Heart right ventricle (tissue), 16 donors: Measurements from ENCODE around the gene BSPRY. TPM values are rescaled to one million over a fixed set of nuclear protein-coding genes. Genes with fewer than 3 reads are reported as not detected.
"Not testable (repeated sequence)": the region's sequence is repeated elsewhere in the genome, so short reads cannot be mapped to it uniquely, and the experiment has no call there.

ENCODE experiments used
- ATAC-seq, 8 donors: fragments of 200-7000 bp; cut with Tn5 transposase; one replicate each; pipeline ENCODE4 v1.9.1; 2020; ENCODE audit warnings: mild to moderate bottlenecking in 8 of 8, moderate library complexity in 8 of 8, moderate number of reproducible peaks in 1 of 8
- DNase-seq, 2 donors: peaks; one replicate each; pipeline ENCODE4 v3.0.0-alpha.2; 2020
- H3K27ac ChIP-seq, 10 donors: fragments of 200-600 bp; sonication (generic) in 2 of 10; one replicate each; pipeline versions ENCODE4 v1.5.0 to v1.8.0; 2020 to 2022; ENCODE audit warnings: mild to moderate bottlenecking in 3 of 10
- H3K27me3 ChIP-seq, 7 donors: fragments of 200-600 bp; one replicate each; pipeline ENCODE4 v1.8.0; 2021 to 2022; ENCODE audit warnings: mild to moderate bottlenecking in 2 of 7
- H3K36me3 ChIP-seq, 9 donors: fragments of 200-600 bp; sonication (generic) in 1 of 9; one replicate each; pipeline versions ENCODE4 v1.5.0 to v1.8.0; 2020 to 2022; ENCODE audit warnings: mild to moderate bottlenecking in 2 of 9
- H3K4me1 ChIP-seq, 9 donors: fragments of 200-600 bp; sonication (generic) in 1 of 9; one replicate each; pipeline versions ENCODE4 v1.5.0 to v1.8.0; 2020 to 2022; ENCODE audit warnings: mild to moderate bottlenecking in 4 of 9
- H3K4me3 ChIP-seq, 10 donors: fragments of 200-600 bp; sonication (generic) in 2 of 10; one replicate each; pipeline versions ENCODE4 v1.5.0 to v1.8.0; 2020 to 2022; ENCODE audit warnings: mild to moderate bottlenecking in 7 of 10, moderate library complexity in 2 of 10
- H3K9me3 ChIP-seq, 11 donors: fragments of 200-600 bp in 10 of 11; sonication (generic) in 2 of 11; one replicate each; pipeline versions ENCODE4 v1.5.0 to v1.8.0; 2013 to 2022; ENCODE audit warnings: mild to moderate bottlenecking in 2 of 11, control low read depth in 1 of 11, moderate library complexity in 1 of 11
- CTCF ChIP-seq, 9 donors: fragments of 200-600 bp; sonication (generic) in 2 of 9; IDR thresholded peaks; one replicate each; pipeline versions ENCODE4 v1.5.0 to v1.8.0; 2021 to 2022; ENCODE audit warnings: antibody characterized with exemption in 9 of 9, mild to moderate bottlenecking in 5 of 9, moderate library complexity in 1 of 9
- WGBS, 2 donors: extraction: QIAGEN DNeasy Blood & Tissue Kit; methylation state at CpG; one replicate each; pipeline ENCODE4 v1.1.7; 2013; ENCODE audit warnings: inconsistent platforms in 1 of 2; 5-methylcytosine and 5-hydroxymethylcytosine counted together
- intact Hi-C, 10 donors: fragments of 100-400 bp; cut with DNase I; formaldehyde crosslinking; loops; one replicate each; pipeline versions ENCODE4 v1.11.1 to v1.14.2; 2022
- polyA plus RNA-seq, 2 donors: library from polyadenylated mRNA; stranded (reverse); fragments of 200-250 nt; gene quantifications; one replicate each; pipeline ENCODE4 v1.2.3, GENCODE V29; 2013
- total RNA-seq, 10 donors: library from RNA; stranded (reverse); fragmentation: NEBNext Ultra II Directional in 3 of 10; extraction: Animal tissue kit (Norgen Biotek cat#: 25700) in 3 of 10; gene quantifications; one replicate each; pipeline versions ENCODE4 v1.2.1 to v1.2.4, GENCODE V29; 2021 to 2023
- donor health status: Arrhythmogenic right ventricular cardiomyopathy.
- donor health status: ischemic (EF 13 %, LVEDD 7.1; RV severe dilation, severe dysfunction).
- donor health status: healthy with polysubstance abuse.
- donor health status: DM: no; HTN: yes; CAD: no.
- donor health status: DM: no; HTN: no; CAD: no.
- donor health status: ischemic (EF 25% LVEDD 6.9; RV normal size, moderate dysfunction).
- donor health status: ischemic (EF 25% LVEDD 5.7; RV mildly dilated, moderate dysfunction).
- donor health status: healthy.
- donor health status: DM: yes; HTN: yes; CAD: no.
- donor health status: Ischemic cardiomyopathy.
- donor health status: ischemic (EF 35%, LVEDD 5.7; RV mildly dilated, moderate dysfunction).
- donor health status: nonischemic (EF 11% LVEDD 7.7; RV severe dilation, severe dysfunction).
- donor health status: DM: yes; HTN: yes; CAD: no.
- donor health status: PGD.
- donor health status: ischemic (EF 29% LVEDD 5.4; RV normal size, mild dysfunction).
- donor health status: nonischemic (EF 23%, LVEDD 6.1; RV moderate dilation, normal function).

BSPRY gene
- total and polyA plus RNA-seq, 12 donors: 0.44 to 4.2 (median 1.6) TPM

DNA sequence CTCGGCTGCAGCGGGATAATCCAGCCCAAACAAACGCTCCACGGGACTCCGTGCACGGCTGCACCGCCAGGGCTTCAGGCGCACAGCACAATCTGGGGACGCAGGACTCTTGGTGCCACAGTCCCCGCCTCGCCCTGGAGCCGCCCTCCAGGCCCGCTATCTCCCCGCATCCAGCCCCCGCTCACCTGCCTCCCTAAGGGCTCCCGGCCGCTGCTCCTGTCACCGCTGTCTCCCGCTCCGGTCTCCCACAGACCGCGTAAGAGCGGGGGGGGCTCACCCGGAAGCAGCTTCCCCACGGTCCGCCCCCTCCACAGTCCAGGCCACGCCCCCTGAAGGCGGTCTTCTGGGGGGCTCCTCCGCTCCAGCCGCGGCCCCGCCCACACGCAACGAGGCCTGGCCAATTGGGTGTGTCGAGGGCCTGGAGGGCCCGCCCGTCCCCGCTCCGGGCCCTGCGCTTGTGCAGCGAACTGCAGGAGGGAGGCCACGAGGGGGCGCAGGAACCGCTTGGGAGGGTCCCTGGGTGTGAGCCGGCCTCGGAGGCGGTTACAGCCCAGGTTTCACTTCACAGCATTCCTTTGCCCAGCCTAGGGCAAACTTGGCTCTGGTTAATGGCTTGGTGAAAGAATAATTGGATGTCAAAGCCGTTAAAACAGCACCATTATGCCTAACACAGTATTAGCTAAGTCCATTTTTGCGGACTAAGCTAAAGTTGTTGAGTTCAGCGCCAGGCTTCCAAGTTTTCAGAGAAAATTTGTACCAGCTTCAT is 51.9 kb downstream of the BSPRY start, which contains the start of gene ALAD:
Gene ALAD (minus strand): TSS at position 258 of the 766 bp plus-strand sequence. CDS start 7,725 bp downstream, outside the sequence.
- peak within 1 kb of the TSS; percentile 64 to 93 (median 84) for H3K4me3 ChIP-seq
- DNase-seq (peak; percentile 99 to 100), ATAC-seq (peak; percentile 98 to 100 (median 99))
- intact Hi-C loops: loop anchor here in 9 of 10 donors (1.0 to 10.0 kb wide), 9 partner anchors 59 to 191 kb away; partner anchors contain the start of genes CDC26 (in 7 of the 9), PRPF4 (in 7 of the 9), WDR31 (in 3 of the 9) and RNF183 (in 1 of the 9)
- H3K27me3 ChIP-seq: no peaks in the 10 kb centered on the region
- H3K27ac ChIP-seq: peak within 1 kb of the TSS; percentile 27 to 89 (median 82)
- H3K9me3 ChIP-seq: no peaks in the 10 kb centered on the region
- H3K4me1 ChIP-seq: peaks cover 7 to 62% (median 36%) of the 10 kb centered on the region in 9 donors
- 2% methylated on average over 47 to 50 of the region's 50 CpGs for WGBS, 2 donors
- H3K36me3 ChIP-seq: peaks cover 0 to 3% (median 0%) of the 10 kb centered on the region in 9 donors
- peak in 8 of 9 donors; percentile 90 to 100 (median 98) for TF ChIP-seq CTCF (IDR thresholded peaks at IDR 0.05)

DNA sequence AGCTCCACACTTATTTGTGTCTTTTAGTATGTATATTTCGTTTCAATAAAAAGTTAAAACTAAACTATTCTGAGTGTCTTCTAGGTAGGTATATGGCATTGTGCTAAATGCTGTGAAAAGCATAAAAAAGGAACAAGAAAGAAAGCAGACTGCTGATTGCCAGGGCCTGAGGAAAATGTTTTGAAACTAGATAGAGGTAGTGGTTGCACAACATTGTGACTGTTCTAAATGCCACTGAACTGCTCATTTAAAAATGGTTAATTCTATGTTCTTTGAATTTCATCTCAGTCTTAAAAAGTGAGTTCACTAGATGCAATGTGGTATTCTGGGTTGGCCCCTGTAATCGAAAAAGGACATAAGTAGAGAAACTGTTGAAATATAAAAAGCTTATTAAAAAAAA is 54.3 kb downstream of the BSPRY start:
- peak overlapping the region in 1 of 10 donors; percentile 51 for H3K27ac ChIP-seq
- peaks cover 0 to 17% (median 4%) of the 10 kb centered on the region in 9 donors for H3K36me3 ChIP-seq
- no peak for DNase-seq
- 77 to 86% methylated on average over 2 of the region's 2 CpGs for WGBS, 2 donors
- peaks cover 7 to 63% (median 34%) of the 10 kb centered on the region in 9 donors for H3K4me1 ChIP-seq
- H3K27me3 ChIP-seq: no peaks in the 10 kb centered on the region
- no peak for ATAC-seq
- H3K9me3 ChIP-seq: no peaks in the 10 kb centered on the region
- intact Hi-C loops: loop anchor here in 8 of 10 donors (2.0 to 10.0 kb wide), 7 partner anchors 61 to 189 kb away; partner anchors contain the start of genes CDC26 (in 6 of the 8), PRPF4 (in 6 of the 8), WDR31 (in 2 of the 8) and RNF183 (in 1 of the 8)
- no peak overlapping the region for H3K4me3 ChIP-seq
- TF ChIP-seq CTCF (IDR thresholded peaks at IDR 0.05): no peak

GRCh38 chr9:113406353-113406752 is 57.0 kb downstream of the BSPRY start:
- H3K36me3 ChIP-seq: peaks cover 0 to 24% (median 7%) of the 10 kb centered on the region in 9 donors
- intact Hi-C loops: loop anchor here in 7 of 10 donors (2.0 to 10.0 kb wide), 5 partner anchors 98 to 251 kb away; partner anchors contain the start of genes CDC26 (in 7 of the 7), PRPF4 (in 7 of the 7) and RNF183 (in 1 of the 7)
- ATAC-seq: not testable (repeated sequence)

GRCh38 chr9:113406873-113407511 is 57.7 kb downstream of the BSPRY start:
- intact Hi-C loops: loop anchor here in 8 of 10 donors (1.0 to 10.0 kb wide), 6 partner anchors 98 to 250 kb away; partner anchors contain the start of genes CDC26 (in 7 of the 8), PRPF4 (in 7 of the 8) and RNF183 (in 1 of the 8)
- TF ChIP-seq CTCF (IDR thresholded peaks at IDR 0.05): peak; percentile 59 to 83 (median 75)
- H3K36me3 ChIP-seq: peaks cover 0 to 24% (median 7%) of the 10 kb centered on the region in 9 donors
- H3K4me1 ChIP-seq: peaks cover 2 to 55% (median 25%) of the 10 kb centered on the region in 9 donors
- not testable (repeated sequence) for H3K27me3 ChIP-seq, H3K9me3 ChIP-seq, H3K4me3 ChIP-seq, ATAC-seq
- 23 to 27% methylated on average over 7 of the region's 7 CpGs for WGBS, 2 donors
- peak; percentile 33 to 57 for DNase-seq
- peak overlapping the region in 6 of 10 donors; percentile 32 to 72 (median 51) for H3K27ac ChIP-seq

More at GRCh38 chr9:113406353-113406752, 57.0 kb downstream of the BSPRY start:
- not testable (repeated sequence) for DNase-seq, H3K27me3 ChIP-seq, H3K9me3 ChIP-seq, H3K4me3 ChIP-seq
- 87 to 93% methylated on average over 9 of the region's 9 CpGs for WGBS, 2 donors
- Histone ChIP-seq H3K27ac (peak overlapping the region in 6 of 10 donors; percentile 32 to 72 (median 51)), H3K4me1 (peaks cover 2 to 56% (median 25%) of the 10 kb centered on the region in 9 donors)
